Tongue (tissue), 2 donors: ENCODE results near the gene VAPB. TPM values are rescaled to one million over a fixed set of nuclear protein-coding genes. Genes with fewer than 3 reads are reported as not detected.

Experiments
- DNase-seq: peaks from one replicate; pipeline ENCODE4 v3.0.0-alpha.2; 2015
- total RNA-seq: library from RNA; depleted of rRNA; stranded (reverse); fragments of >200 nt; gene quantifications from one replicate; pipeline ENCODE4 v1.2.3, GENCODE V29; 2014

Gene VAPB
- total RNA-seq, 1 donor from 2014 or later: 37.5 TPM

GRCh38 chr20:58483051-58483450 is 94.0 kb downstream of the VAPB start:
- DNase-seq: no peak

GRCh38 chr20:58483470-58483869 is 94.4 kb downstream of the VAPB start:
- no peak for DNase-seq

DNA sequence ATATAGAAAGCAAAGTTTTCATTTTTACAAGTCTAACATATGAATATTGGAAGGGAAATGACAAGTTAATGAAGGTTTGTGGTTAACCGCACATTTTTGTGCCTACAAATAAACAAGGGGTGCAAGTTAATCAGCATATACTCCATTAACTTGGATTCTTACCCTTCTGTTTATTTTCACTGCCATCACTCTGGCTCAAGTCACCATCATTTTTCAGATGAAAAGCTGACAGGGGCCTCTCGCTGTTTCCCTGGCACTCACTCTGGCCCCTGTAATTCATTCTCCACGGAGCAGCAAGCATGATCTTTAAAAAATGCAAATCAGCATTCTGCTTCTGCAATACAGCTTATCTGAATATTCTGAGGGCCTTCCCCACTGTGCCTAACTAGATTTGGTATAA is 96.4 kb downstream of the VAPB start:
- DNase-seq: peak; percentile 61

DNA sequence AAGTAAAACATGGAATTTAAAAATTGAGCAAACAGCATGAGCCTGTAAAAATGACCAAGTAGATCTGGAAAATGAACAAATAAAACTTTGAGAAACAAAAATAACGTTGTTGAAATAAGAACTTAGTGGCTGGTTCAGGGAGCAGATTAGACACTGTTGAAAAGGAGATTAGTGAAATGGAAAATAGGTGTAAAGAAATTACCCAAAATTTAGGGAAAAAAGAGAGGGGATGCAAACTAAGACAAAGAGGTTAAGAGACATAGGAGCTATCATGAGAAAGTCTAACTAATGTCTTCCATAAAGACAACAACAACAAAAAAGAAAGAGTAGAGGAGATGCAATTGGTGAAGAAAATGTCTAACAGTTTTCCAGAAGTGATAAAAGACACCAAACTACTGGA is 97.2 kb downstream of the VAPB start:
- no peak for DNase-seq

- no peak for DNase-seq
These were observed 103.2 kb downstream of the VAPB start for GRCh38 chr20:58492074-58492718.

GRCh38 chr20:58492795-58493524 is 103.9 kb downstream of the VAPB start:
- DNase-seq: no peak

GRCh38 chr20:58494923-58495622 is 106.0 kb downstream of the VAPB start:
- no peak for DNase-seq

- DNase-seq: no peak
These were observed 106.8 kb downstream of the VAPB start for GRCh38 chr20:58495623-58496428.

DNA sequence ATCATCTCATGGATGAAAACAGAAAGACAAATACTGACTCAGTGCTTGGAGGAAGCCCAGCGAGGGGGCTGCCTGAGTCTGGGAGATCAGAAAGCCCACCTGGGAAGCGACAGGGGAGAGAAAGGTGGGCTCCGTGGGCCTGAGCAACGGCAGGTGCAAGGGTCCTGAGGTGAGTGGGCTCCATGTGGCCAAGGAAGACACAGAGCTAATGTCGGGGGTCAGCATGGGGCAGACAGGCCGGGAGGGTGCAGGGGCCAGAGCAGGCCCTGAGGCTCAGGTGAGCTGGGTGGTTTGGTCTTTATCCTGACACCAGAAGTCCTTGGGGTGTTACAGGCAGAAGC is 107.4 kb downstream of the VAPB start:
- DNase-seq: no peak

- no peak for DNase-seq
These were observed 108.1 kb downstream of the VAPB start for GRCh38 chr20:58497076-58497641.

GRCh38 chr20:58497724-58498469 is 108.9 kb downstream of the VAPB start:
- no peak for DNase-seq

DNA sequence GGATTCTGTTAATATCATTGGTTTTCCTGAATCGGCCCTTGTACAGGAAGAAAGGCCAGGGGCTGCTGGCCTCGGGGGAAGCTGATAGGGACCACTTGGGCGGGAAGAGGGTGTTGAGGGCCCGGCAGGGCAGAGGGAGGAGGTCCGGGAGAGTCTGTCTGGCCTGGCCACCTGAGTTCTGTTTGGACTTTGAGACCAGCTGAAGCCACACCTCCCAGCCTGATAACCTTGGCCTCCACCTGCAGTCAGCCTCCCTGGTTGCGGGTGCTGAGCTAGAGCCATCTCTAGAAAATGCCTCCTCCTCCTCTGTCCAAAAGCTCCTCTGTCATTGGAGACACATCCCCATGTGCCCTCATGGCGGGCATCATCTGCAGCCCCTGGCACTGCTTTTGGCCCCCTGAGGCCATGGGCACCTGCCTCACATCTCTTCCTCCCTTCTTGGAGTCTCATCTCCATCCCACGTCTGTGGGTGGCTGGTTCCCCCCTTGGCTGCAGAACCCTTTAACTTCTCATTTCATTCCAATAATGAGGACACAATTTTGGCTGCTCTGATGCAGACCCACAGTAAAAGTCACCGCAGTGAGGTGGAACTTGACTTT is 109.5 kb downstream of the VAPB start:
- no peak for DNase-seq

GRCh38 chr20:58500256-58500655 is 111.2 kb downstream of the VAPB start:
- no peak for DNase-seq

Other genes with a start within 250 kb of the VAPB start
- not detected for gene ANKRD60, start 160.6 kb upstream of the VAPB start, total RNA-seq
- 19.3 TPM for gene RAB22A, start 79.5 kb upstream of the VAPB start, total RNA-seq
- gene APCDD1L, start 126.2 kb downstream of the VAPB start, total RNA-seq: 5.1 TPM